Left ventricle myocardium inferior (tissue), 1 donor: ENCODE data around the gene ATOH8. TPM values are rescaled to one million over a fixed set of nuclear protein-coding genes. Genes with fewer than 3 reads are reported as not detected.

Experiments used
- DNase-seq: peaks from one replicate; pipeline ENCODE4 v3.0.0-alpha.2; 2020
- H3K27ac ChIP-seq: fragments of 200-600 bp; replicated peaks from 2 replicates; pipeline ENCODE4 v1.8.0; 2021
- H3K27me3 ChIP-seq: fragments of 200-600 bp; 2 replicates; pipeline ENCODE4 v1.8.0; 2021; ENCODE audit warnings: low read depth
- H3K36me3 ChIP-seq: fragments of 200-600 bp; 2 replicates; pipeline ENCODE4 v1.8.0; 2021
- H3K4me1 ChIP-seq: fragments of 200-600 bp; 2 replicates; pipeline ENCODE4 v1.8.0; 2021
- H3K4me3 ChIP-seq: fragments of 200-600 bp; 2 replicates; pipeline ENCODE4 v1.8.0; 2021; ENCODE audit warnings: mild to moderate bottlenecking, moderate library complexity
- H3K9me3 ChIP-seq: fragments of 200-600 bp; replicated peaks from 2 replicates; pipeline ENCODE4 v1.8.0; 2021
- CTCF ChIP-seq: fragments of 200-600 bp; IDR thresholded peaks from 2 replicates; pipeline ENCODE4 v1.8.0; 2021; ENCODE audit warnings: antibody characterized with exemption, mild to moderate bottlenecking, borderline replicate concordance
- intact Hi-C: fragments of 100-400 bp; cut with micrococcal nuclease; formaldehyde crosslinking; loops from one replicate; pipeline ENCODE4 v1.11.0; 2022
- total RNA-seq: library from RNA; stranded (reverse); fragmentation: NEBNext Ultra II Directional; extraction: Animal tissue kit (Norgen Biotek cat#: 25700); gene quantifications from one replicate; pipeline ENCODE4 v1.2.1, GENCODE V29; 2021
- donor health status: DM: no; HTN: yes; CAD: no; lungs with severe emphysema.

ATOH8 gene
- total RNA-seq, 1 donor from 2014 or later = 23.3 TPM

- intact Hi-C loops = loop anchor here (2.0 to 5.0 kb wide), 2 partner anchors 86 to 178 kb away; no protein-coding TSS in a partner anchor
- no peak for DNase-seq
- Histone ChIP-seq H3K27ac (no peak overlapping the region), H3K4me3 (no peak overlapping the region), H3K36me3 (no peaks in the 10 kb centered on the region), H3K9me3 (no peaks in the 10 kb centered on the region), H3K4me1 (peaks cover 25% of the 10 kb centered on the region), H3K27me3 (no peaks in the 10 kb centered on the region)
- no peak for TF ChIP-seq CTCF
Observed at GRCh38 chr2:85814802-85815550, 61.2 kb downstream of the ATOH8 start.

- TF ChIP-seq CTCF = no peak
- intact Hi-C loops = loop anchor here (5.0 kb wide), 1 partner anchor 183 kb away; no protein-coding TSS in a partner anchor
Observed at GRCh38 chr2:85819811-85820510, 66.2 kb downstream of the ATOH8 start.

GRCh38 chr2:85822766-85823165 is 69.0 kb downstream of the ATOH8 start:
- no peaks in the 10 kb centered on the region for H3K9me3 ChIP-seq
- H3K4me1 ChIP-seq = peaks cover 8% of the 10 kb centered on the region
- no peak for DNase-seq
- H3K4me3 ChIP-seq = no peak overlapping the region
- no peak overlapping the region for H3K27ac ChIP-seq
- no peaks in the 10 kb centered on the region for H3K27me3 ChIP-seq
- no peaks in the 10 kb centered on the region for H3K36me3 ChIP-seq
- intact Hi-C loops = no loop called here
- TF ChIP-seq CTCF = no peak

More at GRCh38 chr2:85819811-85820510, 66.2 kb downstream of the ATOH8 start:
- H3K4me1 ChIP-seq = no peaks in the 10 kb centered on the region
- H3K27ac ChIP-seq = no peak overlapping the region
- H3K36me3 ChIP-seq = no peaks in the 10 kb centered on the region
- H3K27me3 ChIP-seq = no peaks in the 10 kb centered on the region
- DNase-seq = no peak
- no peaks in the 10 kb centered on the region for H3K9me3 ChIP-seq
- no peak overlapping the region for H3K4me3 ChIP-seq

GRCh38 chr2:85823951-85824350 is 70.2 kb downstream of the ATOH8 start:
- Histone ChIP-seq H3K27me3 (no peaks in the 10 kb centered on the region), H3K36me3 (no peaks in the 10 kb centered on the region), H3K4me3 (no peak overlapping the region), H3K4me1 (peaks cover 10% of the 10 kb centered on the region), H3K27ac (no peak overlapping the region), H3K9me3 (no peaks in the 10 kb centered on the region)
- intact Hi-C loops = no loop called here
- no peak for DNase-seq
- no peak for TF ChIP-seq CTCF

GRCh38 chr2:85826990-85827878 is 73.4 kb downstream of the ATOH8 start:
- no peaks in the 10 kb centered on the region for H3K27me3 ChIP-seq

More at GRCh38 chr2:85826990-85827878, 73.4 kb downstream of the ATOH8 start:
- intact Hi-C loops = loop anchor here (5.0 kb wide), 1 partner anchor 250 kb away; no protein-coding TSS in a partner anchor
- Histone ChIP-seq H3K9me3 (no peaks in the 10 kb centered on the region), H3K4me3 (peak overlapping the region; percentile 32), H3K36me3 (no peaks in the 10 kb centered on the region), H3K27ac (no peak overlapping the region), H3K4me1 (peaks cover 10% of the 10 kb centered on the region)
- peak; percentile 74 for DNase-seq
- TF ChIP-seq CTCF = peak; percentile 96
